WTC11 (cell line): Measurements from ENCODE around the gene NOXA1.

ENCODE experiments used
- CTCF ChIP-seq: fragments of 200-600 bp; IDR thresholded peaks from 2 replicates; pipeline ENCODE4 v1.8.0; 2022; ENCODE audit warnings: antibody characterized with exemption
- TF ChIP-seq, protein P1 (sequence below): sonication (generic); formaldehyde crosslinking; IDR thresholded peaks from 2 replicates; pipeline ENCODE4 v1.8.0; 2022; ENCODE audit warnings: mild to moderate bottlenecking, missing genetic modification reagents

GRCh38 chr9:137387891-137388560 is 35.2 kb upstream of the NOXA1 start:
- TF ChIP-seq CTCF = no peak
- TF ChIP-seq, protein P1, sequence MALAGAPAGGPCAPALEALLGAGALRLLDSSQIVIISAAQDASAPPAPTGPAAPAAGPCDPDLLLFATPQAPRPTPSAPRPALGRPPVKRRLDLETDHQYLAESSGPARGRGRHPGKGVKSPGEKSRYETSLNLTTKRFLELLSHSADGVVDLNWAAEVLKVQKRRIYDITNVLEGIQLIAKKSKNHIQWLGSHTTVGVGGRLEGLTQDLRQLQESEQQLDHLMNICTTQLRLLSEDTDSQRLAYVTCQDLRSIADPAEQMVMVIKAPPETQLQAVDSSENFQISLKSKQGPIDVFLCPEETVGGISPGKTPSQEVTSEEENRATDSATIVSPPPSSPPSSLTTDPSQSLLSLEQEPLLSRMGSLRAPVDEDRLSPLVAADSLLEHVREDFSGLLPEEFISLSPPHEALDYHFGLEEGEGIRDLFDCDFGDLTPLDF (CRISPR knock-in tag) = no peak
